ENCODE data around the gene GPR146. TPM values are rescaled to one million over a fixed set of nuclear protein-coding genes. Genes with fewer than 3 reads are reported as not detected.

Gene GPR146
- total and polyA plus RNA-seq, 2 of the 13 experiments (the other 11 are each of a cell fraction or from before 2014, with no cell fraction given), result 2.0 to 15.9 TPM

- TF ChIP-seq TCF12 (IDR thresholded peaks at IDR 0.05), result no peak
- TF ChIP-seq TCF12 (CRISPR knock-in tag; IDR thresholded peaks at IDR 0.05), result no peak
- no peak for TF ChIP-seq ADNP (CRISPR knock-in tag; IDR thresholded peaks at IDR 0.05)
- no peak for TF ChIP-seq ZNF703 (CRISPR knock-in tag; IDR thresholded peaks at IDR 0.05; ENCODE audit: borderline replicate concordance)
- TF ChIP-seq ZFP90 (CRISPR knock-in tag; IDR thresholded peaks at IDR 0.05; ENCODE audit: borderline replicate concordance), result no peak
- TF ChIP-seq PHB2 (IDR thresholded peaks at IDR 0.05; ENCODE audit: partially characterized antibody), result no peak
- no peak for TF ChIP-seq ZNF749 (CRISPR knock-in tag; IDR thresholded peaks at IDR 0.05; ENCODE audit: borderline replicate concordance)
- peak; percentile 51 for TF ChIP-seq FOXA3 (CRISPR knock-in tag; IDR thresholded peaks at IDR 0.05)
- no peak for TF ChIP-seq CC2D1A (CRISPR knock-in tag; IDR thresholded peaks at IDR 0.05)
- no peak for TF ChIP-seq CBX1 (IDR thresholded peaks at IDR 0.05; ENCODE audit: low read depth)
- TF ChIP-seq NPAS2 (CRISPR knock-in tag; IDR thresholded peaks at IDR 0.05; ENCODE audit: borderline replicate concordance), result no peak
- no peak for TF ChIP-seq ZNF737 (CRISPR knock-in tag; IDR thresholded peaks at IDR 0.05; ENCODE audit: borderline replicate concordance)
- no peak for TF ChIP-seq NFE2L2 (IDR thresholded peaks at IDR 0.05; ENCODE audit: low read length)
- no peak for TF ChIP-seq ZNF225 (CRISPR knock-in tag; IDR thresholded peaks at IDR 0.05)
- no peak for TF ChIP-seq KLF6 (CRISPR knock-in tag; IDR thresholded peaks at IDR 0.05)
- TF ChIP-seq ZNF558 (CRISPR knock-in tag; IDR thresholded peaks at IDR 0.05; ENCODE audit: borderline replicate concordance), result no peak
- TF ChIP-seq MBNL3 (CRISPR knock-in tag; conservative IDR thresholded peaks at IDR 0.05), result no peak
- TF ChIP-seq ZFX (CRISPR knock-in tag; IDR thresholded peaks at IDR 0.05; ENCODE audit: low read depth), result peak; percentile 53; the same call in 1 of the 2 replicates
- no peak for TF ChIP-seq SMAD3 (CRISPR knock-in tag; IDR thresholded peaks at IDR 0.05)
- TF ChIP-seq ZNF282 (IDR thresholded peaks at IDR 0.05; ENCODE audit: partially characterized antibody), result no peak
- TF ChIP-seq IRF2 (CRISPR knock-in tag; IDR thresholded peaks at IDR 0.05), result peak; percentile 52; the same call in 1 of the 2 replicates
- no peak for TF ChIP-seq ZNF33B (CRISPR knock-in tag; IDR thresholded peaks at IDR 0.05)
- TF ChIP-seq NFE2L1 (CRISPR knock-in tag; IDR thresholded peaks at IDR 0.05; ENCODE audit: borderline replicate concordance), result no peak
- 0 out of 2 replicates have a peak, but pooled peaks have one; percentile 36 for TF ChIP-seq ELF1 (CRISPR knock-in tag; IDR thresholded peaks at IDR 0.05)
- no peak for TF ChIP-seq GZF1 (CRISPR knock-in tag; IDR thresholded peaks at IDR 0.05)
- TF ChIP-seq BORCS8-MEF2B (CRISPR knock-in tag; IDR thresholded peaks at IDR 0.05), result no peak
- no peak for TF ChIP-seq ZFYVE20 (CRISPR knock-in tag; IDR thresholded peaks at IDR 0.05; ENCODE audit: borderline replicate concordance, low read depth)
- no peak for TF ChIP-seq SOX13 (IDR thresholded peaks at IDR 0.05)
- TF ChIP-seq SOX13 (CRISPR knock-in tag; conservative IDR thresholded peaks at IDR 0.05 in 1 of 2, IDR thresholded peaks at IDR 0.05 in 1 of 2), result 0 out of 4 replicates have a peak, but pooled peaks of 1 of the 2 experiments have one; percentile 21
- TF ChIP-seq SP1 (IDR thresholded peaks at IDR 0.05), result no peak
- no peak for TF ChIP-seq SP1 (CRISPR knock-in tag; IDR thresholded peaks at IDR 0.05)
These were observed 34.6 kb downstream of the GPR146 start (continued) for GRCh38 chr7:1078985-1079384.

All from HepG2 (cell line).